T-helper 2 cell treated with Interferon-gamma antibody and Interleukin-4, amounts not matched to agents 5 μg/mL and 100 μg/mL, for 36 hours (primary cell): ENCODE results near the gene DNAH10.
"Not testable (repeated sequence)": the region's sequence is repeated elsewhere in the genome, so short reads cannot be mapped to it uniquely, and the experiment has no call there.

Experiments used
- DNase-seq: peaks from one replicate; pipeline ENCODE4 v3.0.0; 2021; ENCODE audit warnings: low spot score
- H3K27ac Mint-ChIP-seq: one replicate; pipeline ENCODE4 v1.8.0; 2021; ENCODE audit warnings: mild to moderate bottlenecking, mixed read lengths
- H3K27me3 Mint-ChIP-seq: one replicate; pipeline ENCODE4 v1.8.0; 2021; ENCODE audit warnings: low read depth, mixed read lengths
- H3K36me3 Mint-ChIP-seq: one replicate; pipeline ENCODE4 v1.8.0; 2021; ENCODE audit warnings: low read depth, mixed read lengths
- H3K4me1 Mint-ChIP-seq: one replicate; pipeline ENCODE4 v1.8.0; 2021; ENCODE audit warnings: low read depth, mixed read lengths
- H3K4me3 Mint-ChIP-seq: one replicate; pipeline ENCODE4 v1.8.0; 2022; ENCODE audit warnings: mild to moderate bottlenecking, moderate library complexity, mixed read lengths
- H3K9me3 Mint-ChIP-seq: one replicate; pipeline ENCODE4 v1.8.0; 2021; ENCODE audit warnings: mixed read lengths

DNAH10 gene

DNA sequence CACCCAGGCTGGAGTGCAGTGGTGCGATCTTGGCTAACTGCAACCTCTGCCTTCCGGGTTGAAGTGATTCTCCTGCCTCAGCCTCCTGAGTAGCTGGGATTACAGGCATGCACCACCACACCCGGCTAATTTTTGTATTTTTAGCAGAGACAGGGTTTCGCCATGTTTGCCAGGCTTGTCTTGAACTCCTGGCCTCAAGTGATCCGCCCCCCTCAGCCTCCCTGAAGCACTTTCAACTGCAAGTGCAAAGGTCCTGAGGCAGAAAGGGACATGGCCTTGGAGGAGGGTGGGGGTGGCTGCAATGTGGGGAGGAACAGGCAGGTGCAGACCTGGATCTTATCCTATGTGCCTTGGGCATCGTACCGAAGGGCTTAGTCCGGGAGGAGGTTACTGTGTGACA lies 27.3 kb downstream of the DNAH10 start:
- not testable (repeated sequence) for H3K9me3 Mint-ChIP-seq, H3K4me3 Mint-ChIP-seq, H3K27me3 Mint-ChIP-seq, H3K4me1 Mint-ChIP-seq, H3K27ac Mint-ChIP-seq, DNase-seq, H3K36me3 Mint-ChIP-seq

DNA sequence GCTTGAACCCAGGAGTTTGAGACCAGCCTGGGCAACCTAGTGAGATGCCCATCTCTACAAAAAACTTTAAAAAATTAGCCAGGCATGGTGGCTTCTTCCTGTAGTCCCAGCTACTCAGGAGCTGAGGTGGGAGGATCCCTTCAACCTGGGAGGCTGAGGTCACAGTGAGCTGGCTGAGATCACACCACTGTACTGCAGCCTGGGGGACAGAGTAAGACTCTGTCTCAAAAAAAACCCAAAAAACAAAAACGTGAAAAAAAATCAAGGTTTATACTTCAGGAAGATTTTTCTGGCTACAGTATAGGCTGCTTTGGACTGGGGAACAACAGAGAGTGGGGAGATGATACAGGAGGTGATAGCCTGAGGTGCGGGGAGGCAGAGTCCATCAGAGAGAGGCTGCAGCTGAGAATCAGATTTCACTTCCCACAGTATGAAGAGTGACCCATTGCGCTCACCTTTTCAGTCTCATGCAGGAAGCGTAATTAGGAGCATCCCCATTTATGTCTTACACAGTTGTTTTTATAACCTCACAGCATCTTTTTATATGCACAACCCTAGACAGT lies 28.9 kb downstream of the DNAH10 start:
- H3K27me3 Mint-ChIP-seq = peaks cover 2% of the 10 kb centered on the region
- H3K27ac Mint-ChIP-seq = no peak overlapping the region
- H3K36me3 Mint-ChIP-seq = no peaks in the 10 kb centered on the region
- no peak for DNase-seq
- H3K4me1 Mint-ChIP-seq = no peaks in the 10 kb centered on the region
- no peak overlapping the region for H3K4me3 Mint-ChIP-seq
- no peaks in the 10 kb centered on the region for H3K9me3 Mint-ChIP-seq

DNA sequence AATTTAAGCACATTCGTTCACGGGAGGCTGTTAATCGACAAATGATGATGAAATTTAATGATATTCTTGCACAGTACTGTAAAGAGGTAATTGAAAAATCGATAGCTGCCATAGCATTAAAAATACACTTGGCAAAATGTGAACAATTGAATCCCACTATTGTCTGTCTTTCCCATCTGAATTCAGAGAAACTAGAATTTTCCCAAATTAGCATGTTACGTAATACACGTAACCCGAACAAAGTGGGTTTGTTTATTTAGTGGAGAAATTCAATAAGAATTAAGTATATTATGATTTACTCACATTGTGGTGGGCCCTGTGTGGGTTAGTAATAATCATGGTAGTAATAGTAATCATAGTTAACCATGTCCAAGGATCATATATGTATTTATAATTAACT lies 31.9 kb downstream of the DNAH10 start:
- H3K27me3 Mint-ChIP-seq = peaks cover 2% of the 10 kb centered on the region
- H3K36me3 Mint-ChIP-seq = no peaks in the 10 kb centered on the region
- H3K4me1 Mint-ChIP-seq = no peaks in the 10 kb centered on the region
- no peak for DNase-seq
- H3K9me3 Mint-ChIP-seq = no peaks in the 10 kb centered on the region
- no peak overlapping the region for H3K27ac Mint-ChIP-seq
- H3K4me3 Mint-ChIP-seq = no peak overlapping the region

DNA sequence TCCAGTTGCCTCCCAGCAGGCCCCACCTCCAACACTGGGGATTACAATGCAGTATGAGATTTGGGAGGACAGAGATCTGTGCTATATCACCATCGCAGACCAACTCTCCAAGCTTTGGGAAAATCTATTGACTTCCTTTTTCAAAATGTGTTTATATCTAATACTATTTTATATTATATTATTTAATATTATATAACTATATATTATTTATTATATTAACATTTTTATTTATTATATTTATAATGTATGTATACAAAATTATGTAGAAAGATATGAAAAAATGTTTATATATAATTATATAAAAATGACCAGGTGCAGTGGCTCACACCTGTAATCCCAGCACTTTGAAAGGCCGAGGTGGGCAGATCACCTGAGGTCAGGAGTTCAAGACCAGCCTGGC lies 36.4 kb downstream of the DNAH10 start:
- H3K36me3 Mint-ChIP-seq = no peaks in the 10 kb centered on the region
- DNase-seq = no peak
- no peak overlapping the region for H3K4me3 Mint-ChIP-seq
- H3K27me3 Mint-ChIP-seq = no peaks in the 10 kb centered on the region
- H3K4me1 Mint-ChIP-seq = no peaks in the 10 kb centered on the region
- H3K27ac Mint-ChIP-seq = no peak overlapping the region
- no peaks in the 10 kb centered on the region for H3K9me3 Mint-ChIP-seq

DNA sequence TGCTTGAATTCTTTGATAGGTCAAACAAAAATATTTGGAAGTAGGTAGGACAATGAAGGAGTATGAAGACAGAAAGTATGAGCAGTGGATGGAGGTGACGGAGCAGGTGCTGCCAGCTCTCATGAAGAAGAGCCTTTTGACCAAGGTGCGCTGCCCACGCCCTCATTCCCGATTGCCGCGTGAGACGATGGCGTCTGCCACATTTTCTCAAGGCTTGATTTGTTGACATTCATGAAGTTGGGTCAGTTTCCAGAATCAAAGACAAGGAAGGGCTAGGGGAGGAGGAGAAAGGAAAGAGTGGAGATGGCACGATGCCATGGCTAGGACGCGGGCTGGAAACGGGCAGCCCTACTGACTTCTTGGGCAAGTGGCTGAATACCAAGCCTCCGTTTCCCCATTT lies 37.1 kb downstream of the DNAH10 start:
- H3K27ac Mint-ChIP-seq = no peak overlapping the region
- no peaks in the 10 kb centered on the region for H3K4me1 Mint-ChIP-seq
- no peaks in the 10 kb centered on the region for H3K9me3 Mint-ChIP-seq
- H3K36me3 Mint-ChIP-seq = no peaks in the 10 kb centered on the region
- H3K27me3 Mint-ChIP-seq = no peaks in the 10 kb centered on the region
- no peak overlapping the region for H3K4me3 Mint-ChIP-seq
- DNase-seq = no peak

DNA sequence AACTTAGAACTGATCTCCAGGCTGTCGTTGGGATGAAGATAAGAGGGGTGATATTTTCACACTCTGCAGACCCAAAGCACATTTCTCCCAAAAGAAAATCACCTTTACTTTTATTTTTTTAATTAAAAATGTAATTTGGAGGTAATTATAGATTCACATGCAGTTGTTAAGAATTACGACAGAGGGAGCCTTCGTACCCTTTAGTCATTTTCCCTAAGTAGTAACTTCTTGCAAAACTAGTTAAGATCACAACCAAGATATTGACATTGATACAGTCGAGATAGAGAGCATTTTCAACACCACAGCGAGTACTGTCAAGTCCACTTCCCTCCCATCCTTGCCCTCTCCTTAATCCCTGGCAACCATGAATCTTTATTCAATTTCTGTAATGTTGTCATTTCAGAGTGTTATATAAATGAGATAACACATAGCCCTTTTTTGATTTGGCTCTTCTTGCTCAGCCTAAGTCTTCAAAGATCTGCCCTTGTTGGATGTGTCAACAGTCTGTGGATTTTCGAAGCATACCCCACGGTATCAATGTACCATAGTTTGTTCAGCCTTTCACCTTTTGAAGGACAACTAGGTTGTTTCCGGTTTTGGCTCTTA lies 39.6 kb downstream of the DNAH10 start:
- no peak overlapping the region for H3K27ac Mint-ChIP-seq
- no peak overlapping the region for H3K4me3 Mint-ChIP-seq
- no peaks in the 10 kb centered on the region for H3K36me3 Mint-ChIP-seq
- no peaks in the 10 kb centered on the region for H3K27me3 Mint-ChIP-seq
- no peak for DNase-seq
- H3K4me1 Mint-ChIP-seq = no peaks in the 10 kb centered on the region
- H3K9me3 Mint-ChIP-seq = no peaks in the 10 kb centered on the region

DNA sequence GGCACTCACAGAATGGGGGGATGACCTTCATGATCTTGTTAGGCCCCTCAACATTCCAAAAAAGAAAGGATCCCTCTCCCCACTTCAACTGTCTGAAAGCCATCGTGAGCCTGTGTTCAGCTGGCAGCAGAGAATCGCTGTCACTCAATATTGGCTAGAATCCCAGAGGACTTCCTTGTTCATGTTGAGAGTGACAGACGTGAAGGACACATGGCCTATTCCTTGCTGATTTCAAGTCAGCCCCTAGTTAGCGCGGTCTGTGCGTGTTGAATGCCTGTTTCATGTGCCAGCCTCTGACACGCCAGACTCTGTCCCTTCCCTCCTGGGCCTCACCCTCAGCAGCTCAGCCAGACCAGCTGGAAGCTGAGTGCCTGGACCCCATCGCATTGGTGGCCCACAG lies 43.1 kb downstream of the DNAH10 start:
- Mint-ChIP-seq H3K9me3 (no peaks in the 10 kb centered on the region), H3K36me3 (no peaks in the 10 kb centered on the region), H3K27ac (no peak overlapping the region), H3K4me3 (no peak overlapping the region), H3K27me3 (peaks cover 16% of the 10 kb centered on the region), H3K4me1 (no peaks in the 10 kb centered on the region)
- no peak for DNase-seq

DNA sequence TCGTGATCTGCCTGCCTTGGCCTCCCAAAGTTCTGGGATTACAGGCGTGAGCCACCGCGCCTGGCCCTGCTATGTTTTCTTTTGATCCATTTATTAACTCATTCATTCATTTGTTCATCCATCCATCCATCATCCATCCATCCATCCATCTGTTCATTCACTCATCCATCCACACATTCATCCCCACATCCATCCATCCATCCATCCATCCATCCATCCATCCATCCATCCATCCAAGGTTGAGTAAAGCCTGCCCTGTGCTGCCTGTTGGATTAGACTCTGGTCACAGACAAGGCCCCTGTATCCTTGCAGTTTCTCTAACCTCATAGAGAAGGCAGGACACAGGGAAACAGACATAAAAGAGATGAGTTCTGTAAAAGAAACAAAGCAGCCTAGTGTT lies 44.9 kb downstream of the DNAH10 start:
- Mint-ChIP-seq H3K27ac (no peak overlapping the region), H3K4me3 (no peak overlapping the region), H3K36me3 (no peaks in the 10 kb centered on the region), H3K27me3 (peaks cover 16% of the 10 kb centered on the region), H3K9me3 (no peaks in the 10 kb centered on the region), H3K4me1 (no peaks in the 10 kb centered on the region)
- DNase-seq = no peak

DNA sequence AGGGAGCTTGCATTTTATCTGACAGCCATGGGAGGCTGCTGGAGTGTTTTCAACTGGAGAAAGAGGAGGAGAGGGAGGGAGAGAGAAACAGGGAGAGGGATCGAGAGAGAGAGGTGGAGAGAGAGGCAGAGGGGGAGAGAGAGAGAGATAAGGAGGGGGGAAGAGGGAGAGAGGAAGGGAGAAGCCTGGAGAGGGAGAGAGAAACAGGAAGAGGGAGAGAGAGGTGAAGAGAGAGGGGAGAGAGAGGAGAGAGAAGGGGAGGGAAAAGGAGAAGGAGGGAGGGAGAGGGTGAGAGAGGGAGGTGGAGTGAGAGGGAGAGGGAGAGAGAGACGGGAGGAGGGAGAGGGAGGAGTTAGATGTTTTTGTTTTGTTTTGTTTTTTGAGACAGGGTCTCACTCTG lies 45.6 kb downstream of the DNAH10 start:
- DNase-seq = no peak
- no peak overlapping the region for H3K4me3 Mint-ChIP-seq
- no peaks in the 10 kb centered on the region for H3K4me1 Mint-ChIP-seq
- no peaks in the 10 kb centered on the region for H3K36me3 Mint-ChIP-seq
- H3K9me3 Mint-ChIP-seq = no peaks in the 10 kb centered on the region
- no peak overlapping the region for H3K27ac Mint-ChIP-seq
- H3K27me3 Mint-ChIP-seq = peaks cover 16% of the 10 kb centered on the region

DNA sequence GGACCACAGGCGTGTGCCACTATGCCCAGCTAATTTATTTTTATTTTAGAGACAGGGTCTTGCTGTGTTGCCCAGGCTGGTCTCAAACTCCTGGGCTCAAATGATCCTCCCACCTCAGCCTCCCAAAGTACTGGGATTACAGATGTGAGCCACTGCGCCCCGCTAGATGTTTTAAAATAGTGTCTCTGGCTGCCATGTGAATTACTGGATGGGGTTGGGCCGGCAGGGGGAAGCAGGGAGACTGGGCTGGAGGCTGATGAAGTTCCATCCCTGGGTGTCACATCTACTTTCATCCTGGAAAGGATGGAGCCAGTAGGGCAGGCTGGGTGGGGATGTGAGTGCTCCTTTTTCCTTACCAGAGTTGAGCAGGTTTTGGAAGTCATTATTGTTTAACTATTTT lies 46.1 kb downstream of the DNAH10 start:
- Mint-ChIP-seq H3K27me3 (peaks cover 16% of the 10 kb centered on the region), H3K4me1 (no peaks in the 10 kb centered on the region), H3K9me3 (no peaks in the 10 kb centered on the region), H3K27ac (no peak overlapping the region), H3K4me3 (no peak overlapping the region), H3K36me3 (no peaks in the 10 kb centered on the region)
- no peak for DNase-seq

DNA sequence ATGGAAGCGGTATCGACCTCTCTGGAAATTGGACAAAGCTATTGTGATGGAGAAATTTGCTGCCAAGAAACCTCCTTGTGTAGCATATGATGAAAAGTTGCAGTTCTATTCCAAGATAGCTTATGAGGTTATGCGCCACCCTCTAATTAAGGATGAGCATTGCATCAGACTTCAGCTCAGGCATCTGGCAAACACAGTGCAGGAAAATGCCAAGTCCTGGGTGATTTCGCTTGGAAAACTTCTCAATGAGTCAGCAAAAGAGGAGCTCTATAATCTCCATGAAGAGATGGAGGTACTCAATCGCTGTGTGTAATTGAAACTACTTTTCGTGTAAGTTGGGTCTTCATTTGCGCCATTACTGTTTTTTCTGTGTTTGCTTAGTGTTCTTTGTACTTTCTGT lies 51.2 kb downstream of the DNAH10 start:
- peaks cover 7% of the 10 kb centered on the region for H3K27me3 Mint-ChIP-seq
- peaks cover 14% of the 10 kb centered on the region for H3K9me3 Mint-ChIP-seq
- H3K4me3 Mint-ChIP-seq = no peak overlapping the region
- H3K36me3 Mint-ChIP-seq = peaks cover 2% of the 10 kb centered on the region
- no peak for DNase-seq
- H3K27ac Mint-ChIP-seq = no peak overlapping the region
- H3K4me1 Mint-ChIP-seq = no peaks in the 10 kb centered on the region

DNA sequence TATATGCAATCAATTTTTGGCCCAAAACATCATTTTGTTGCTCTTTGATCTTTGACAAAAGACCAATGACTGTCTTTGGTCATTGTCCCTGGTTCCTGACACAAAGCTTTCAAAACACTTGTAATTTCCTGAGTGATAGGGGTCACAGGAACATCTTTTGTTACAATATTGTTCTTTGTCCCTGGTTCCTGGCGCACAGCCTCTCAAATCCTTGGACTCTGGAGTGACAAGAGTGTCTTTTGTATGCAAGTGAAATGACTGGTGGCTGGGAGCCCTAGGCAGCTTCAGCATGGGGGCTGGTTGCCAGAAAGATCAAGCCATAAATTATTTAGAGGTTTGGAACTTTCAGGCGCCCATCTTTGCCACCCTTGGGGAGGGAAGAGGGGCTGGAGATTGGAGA lies 53.9 kb downstream of the DNAH10 start:
- DNase-seq = no peak
- no peaks in the 10 kb centered on the region for H3K4me1 Mint-ChIP-seq
- no peak overlapping the region for H3K27ac Mint-ChIP-seq
- H3K9me3 Mint-ChIP-seq = peaks cover 14% of the 10 kb centered on the region
- H3K4me3 Mint-ChIP-seq = no peak overlapping the region
- H3K36me3 Mint-ChIP-seq = peaks cover 2% of the 10 kb centered on the region
- H3K27me3 Mint-ChIP-seq = peaks cover 4% of the 10 kb centered on the region

DNA sequence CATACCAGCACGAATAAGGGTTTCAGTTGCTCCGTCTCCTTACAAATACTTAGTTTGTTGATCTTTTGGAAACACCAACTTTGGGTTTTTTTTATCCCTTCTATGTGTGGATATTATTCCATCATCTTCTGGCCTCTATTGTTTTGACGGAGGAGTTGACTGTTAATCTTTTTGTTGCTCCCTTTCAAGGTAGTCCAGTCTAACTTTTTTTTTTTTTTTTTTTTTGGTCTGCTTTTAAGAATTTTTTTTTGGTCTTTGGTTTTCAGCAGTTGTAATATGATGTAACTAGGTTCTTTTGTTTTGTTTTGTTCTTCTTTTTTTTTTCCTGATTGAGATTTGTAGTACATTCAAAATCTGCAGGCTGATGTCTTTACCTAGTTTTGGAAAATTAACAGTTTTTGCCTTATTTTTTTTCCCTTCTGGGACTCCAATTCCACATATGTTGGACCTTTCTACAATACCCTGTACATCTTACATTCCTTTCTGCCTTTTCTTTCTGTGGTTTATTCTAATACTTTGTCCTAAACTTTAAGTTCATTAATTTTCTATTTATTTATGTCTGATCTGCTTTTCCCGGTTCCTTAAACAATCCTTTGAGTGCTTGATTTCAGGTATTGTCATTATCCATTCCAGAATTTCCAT lies 54.9 kb downstream of the DNAH10 start:
- Mint-ChIP-seq H3K36me3 (peaks cover 2% of the 10 kb centered on the region), H3K27ac (no peak overlapping the region), H3K4me3 (no peak overlapping the region), H3K4me1 (no peaks in the 10 kb centered on the region), H3K27me3 (peaks cover 4% of the 10 kb centered on the region), H3K9me3 (peaks cover 14% of the 10 kb centered on the region)
- no peak for DNase-seq

DNA sequence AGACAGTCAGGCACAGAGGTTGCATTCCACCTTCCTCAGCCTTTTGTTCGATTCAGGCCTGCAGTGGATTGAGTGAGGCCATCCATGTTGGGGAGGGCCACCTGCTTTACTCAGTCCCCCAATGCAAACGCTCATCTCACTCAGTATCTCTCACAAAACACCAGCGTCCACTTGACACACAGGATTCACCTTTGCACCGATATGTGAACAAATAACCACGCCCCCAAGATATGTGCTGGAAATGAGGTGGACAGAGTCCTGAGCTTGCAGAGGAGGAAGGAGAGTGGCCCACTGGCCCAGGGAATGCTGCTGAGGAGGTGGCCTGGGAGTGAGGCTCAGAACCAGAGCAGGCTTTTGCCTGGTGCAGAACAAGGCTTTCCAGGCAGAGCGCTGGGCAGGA lies 60.7 kb downstream of the DNAH10 start:
- no peak for DNase-seq
- Mint-ChIP-seq H3K27me3 (peaks cover 24% of the 10 kb centered on the region), H3K27ac (no peak overlapping the region), H3K4me1 (no peaks in the 10 kb centered on the region), H3K36me3 (no peaks in the 10 kb centered on the region), H3K9me3 (no peaks in the 10 kb centered on the region), H3K4me3 (no peak overlapping the region)

DNA sequence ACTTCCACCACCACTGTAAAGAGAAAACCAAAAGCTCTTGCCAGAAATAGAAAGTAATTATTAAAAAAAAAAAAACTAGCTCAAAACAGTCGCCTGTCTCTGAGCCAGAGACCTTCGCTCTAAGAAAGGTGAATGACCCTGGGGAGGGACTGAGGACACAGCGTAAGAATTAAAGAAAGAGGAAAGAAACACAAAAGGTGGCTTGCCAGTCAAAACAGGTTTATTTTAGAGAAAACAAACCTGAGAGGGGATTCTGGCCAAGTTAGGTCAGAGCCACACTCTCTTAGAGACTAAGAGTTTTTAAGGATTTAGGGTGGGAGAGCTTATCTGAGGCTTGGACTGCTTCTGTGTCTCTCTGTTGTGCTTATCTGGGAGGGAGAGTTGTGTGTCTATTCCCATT lies 66.0 kb downstream of the DNAH10 start:
- Mint-ChIP-seq H3K36me3 (no peaks in the 10 kb centered on the region), H3K9me3 (no peaks in the 10 kb centered on the region), H3K27ac (no peak overlapping the region), H3K4me3 (no peak overlapping the region), H3K4me1 (peaks cover 1% of the 10 kb centered on the region), H3K27me3 (peaks cover 22% of the 10 kb centered on the region)
- no peak for DNase-seq
